ENCODE results near the gene PAGR1. TPM values are rescaled to one million over a fixed set of nuclear protein-coding genes. Genes with fewer than 3 reads are reported as not detected.

The PAGR1 gene
- total and polyA plus RNA-seq, 2 of the 13 experiments (the other 11 are each of a cell fraction or from before 2014, with no cell fraction given) = 9.8 to 66.4 TPM

- peaks cover 59% of the 10 kb centered on the region for H3K4me1 ChIP-seq (ENCODE audit: insufficient read depth, low read length)
- H3K9ac ChIP-seq (ENCODE audit: insufficient read depth, low read depth, low read length) = peak overlapping the region; percentile 80
- no peaks in the 10 kb centered on the region for H3K9me3 ChIP-seq (ENCODE audit: low read length)
- CTCF ChIA-PET (ENCODE audit: low intra/inter-chr PET ratio, low total read pairs) = no interaction called here
- peaks cover 64% of the 10 kb centered on the region for H3K79me2 ChIP-seq (ENCODE audit: insufficient read depth, low read length)
- H3K4me3 ChIP-seq (replicated peaks in 1 of 3; ENCODE audit: insufficient read depth in 1 of 3, low read depth in 2 of 3, low read length in 3 of 3) = peak overlapping the region; percentile 77 to 97 (median 84)
- DNase-seq (ENCODE audit: low spot score) (no peak), FAIRE-seq (no peak), ATAC-seq (peak; percentile 12; the same call in 1 of the 3 replicates)
- peak overlapping the region; percentile 92 for H3K4me2 ChIP-seq (ENCODE audit: low read depth, low read length)
- in situ Hi-C loops (cut with HindIII; ENCODE audit: extremely low pct_ligation_motif_present, low pct_unique_long_range_greater_than_20kb) (no loop called here), intact Hi-C loops (cut with micrococcal nuclease; ENCODE audit: unreplicated experiment) (loop anchor here (5.0 kb wide), 1 partner anchor 55 kb away; no protein-coding TSS in a partner anchor)
- no peaks in the 10 kb centered on the region; a peak in 1 of 5 replicates for H3K27me3 ChIP-seq (ENCODE audit: control insufficient read depth in 1 of 2, insufficient read depth in 2 of 2, low read length in 2 of 2)
- 31% methylated on average over 9 of the region's 9 CpGs for WGBS (ENCODE audit: low lambda C conversion rate)
- no peak overlapping the region for H2AFZ ChIP-seq (ENCODE audit: low read length)
- H3K36me3 ChIP-seq (replicated peaks in 1 of 2; ENCODE audit: control insufficient read depth in 1 of 2, insufficient read depth in 2 of 2, low read length in 2 of 2) = peaks cover 7 to 18% of the 10 kb centered on the region in 2 experiments
- BruUV-seq (replicated peaks) = no TSS peak
- POLR2A ChIA-PET = interaction anchor here (2.3 to 4.0 kb wide), 3 partner anchors 12 to 24 kb away, joined by 11 to 36 read pairs (median 14); partner anchors contain the start of genes MAZ and PAGR1
- peak overlapping the region; percentile 60 for H3K27ac ChIP-seq (ENCODE audit: extremely low read length, insufficient read depth, low read length)
- H4K20me1 ChIP-seq (ENCODE audit: insufficient read depth, low read length) = no peaks in the 10 kb centered on the region
- 0 out of 2 replicates have a peak, but pooled peaks have one; percentile 50 for TF ChIP-seq ZSCAN25 (CRISPR knock-in tag; IDR thresholded peaks at IDR 0.05)
- 0 out of 2 replicates have a peak, but pooled peaks have one; percentile 26 for TF ChIP-seq ZNF124 (CRISPR knock-in tag; IDR thresholded peaks at IDR 0.05)
- TF ChIP-seq SP1 (IDR thresholded peaks at IDR 0.05) = no peak
- TF ChIP-seq SP1 (CRISPR knock-in tag; IDR thresholded peaks at IDR 0.05) = no peak
- TF ChIP-seq ZNF777 (CRISPR knock-in tag; IDR thresholded peaks at IDR 0.05) = no peak
- TF ChIP-seq GABPA (IDR thresholded peaks at IDR 0.05; ENCODE audit: low read depth, low read length) = no peak
- 0 out of 2 replicates have a peak, but pooled peaks have one; percentile 19 for TF ChIP-seq GABPA (CRISPR knock-in tag; IDR thresholded peaks at IDR 0.05; ENCODE audit: low read depth)
- TF ChIP-seq TBL1XR1 (IDR thresholded peaks at IDR 0.05; ENCODE audit: borderline replicate concordance, low read length, partially characterized antibody) = no peak
- TF ChIP-seq FOXP1 (IDR thresholded peaks at IDR 0.05) = peak; percentile 86
- TF ChIP-seq FOXP1 (CRISPR knock-in tag; IDR thresholded peaks at IDR 0.05) = peak; percentile 88
- TF ChIP-seq KAT7 (CRISPR knock-in tag; IDR thresholded peaks at IDR 0.05; ENCODE audit: borderline replicate concordance) = peak; percentile 45; the same call in 1 of the 2 replicates
- TF ChIP-seq SP5 (CRISPR knock-in tag; IDR thresholded peaks at IDR 0.05; ENCODE audit: borderline replicate concordance, low read depth) = peak; percentile 25; the same call in 1 of the 2 replicates
- 0 out of 2 replicates have a peak, but pooled peaks have one; percentile 25 for TF ChIP-seq PATZ1 (CRISPR knock-in tag; IDR thresholded peaks at IDR 0.05)
- peak; percentile 29 for TF ChIP-seq SKI (IDR thresholded peaks at IDR 0.05; ENCODE audit: partially characterized antibody)
- TF ChIP-seq BRF2 (CRISPR knock-in tag; IDR thresholded peaks at IDR 0.05) = no peak
- TF ChIP-seq RNF219 (CRISPR knock-in tag; IDR thresholded peaks at IDR 0.05) = no peak
- TF ChIP-seq KAT8 (CRISPR knock-in tag; IDR thresholded peaks at IDR 0.05) = 0 out of 2 replicates have a peak, but pooled peaks have one; percentile 11
- 0 out of 2 replicates have a peak, but pooled peaks have one; percentile 19 for TF ChIP-seq TFDP2 (CRISPR knock-in tag; IDR thresholded peaks at IDR 0.05)
Observed at GRCh38 chr16:29791845-29792807, 23.8 kb upstream of the PAGR1 start.

Data from HepG2 (cell line).